Naive thymus-derived CD4-positive, alpha-beta T cell (primary cell): Measurements from ENCODE around the gene FAM117B. TPM values are rescaled to one million over a fixed set of nuclear protein-coding genes. Genes with fewer than 3 reads are reported as not detected.

ENCODE experiments used
- ATAC-seq: fragments of 150-1000 bp; cut with Tn5 transposase; 2 replicates; pipeline ENCODE4 v1.10.0; 2021; ENCODE audit warnings: mild to moderate bottlenecking, moderate library complexity
- CTCF ChIA-PET: fragments of 350-600 bp; sonication (Branson Sonifier 250); formaldehyde crosslinking; loops from one replicate; lab custom pipeline; 2021; ENCODE audit warnings: antibody characterized with exemption; lab: Charles Lee
- POLR2A ChIA-PET: fragments of 350-600 bp; sonication (Branson Sonifier 250); formaldehyde crosslinking; loops from one replicate; lab custom pipeline; 2021; ENCODE audit warnings: antibody characterized with exemption, inconsistent platforms; lab: Charles Lee
- DNase-seq, 9 donors: peaks; one replicate each; pipeline versions ENCODE4 v3.0.0 to v3.0.0-alpha.2; 2020 to 2022; ENCODE audit warnings: mixed read lengths in 1 of 9
- H3K27ac ChIP-seq: one replicate; pipeline ENCODE4 v1.7.0; 2013; ENCODE audit warnings: mild to moderate bottlenecking, low read depth, low read length, moderate library complexity
- H3K27me3 ChIP-seq, 2 donors: one replicate each; pipeline ENCODE4 v1.7.0; 2013; ENCODE audit warnings: low read length in 2 of 2, mild to moderate bottlenecking in 2 of 2, moderate library complexity in 2 of 2; ENCODE audit not compliant: control insufficient read depth in 2 of 2, insufficient read depth in 2 of 2
- H3K36me3 ChIP-seq, 3 experiments: 1 replicate in 2 of 3; 2 replicates in 1 of 3; pipeline ENCODE4 v1.7.0; 2013; ENCODE audit warnings: low read length in 3 of 3, mild to moderate bottlenecking in 3 of 3, moderate library complexity in 1 of 3; ENCODE audit not compliant: insufficient read depth in 3 of 3, control insufficient read depth in 2 of 3
- H3K4me1 ChIP-seq, 2 donors: one replicate each; pipeline ENCODE4 v1.7.0; 2013; ENCODE audit warnings: low read length in 2 of 2, mild to moderate bottlenecking in 2 of 2, moderate library complexity in 1 of 2; ENCODE audit not compliant: control insufficient read depth in 2 of 2, insufficient read depth in 2 of 2
- H3K4me3 ChIP-seq: 2 replicates; pipeline ENCODE4 v1.7.0; 2013; ENCODE audit warnings: mild to moderate bottlenecking, low read length
- H3K9me3 ChIP-seq, 3 experiments: 1 replicate in 2 of 3; 2 replicates in 1 of 3; pipeline ENCODE4 v1.7.0; 2013; ENCODE audit warnings: low read length in 3 of 3; ENCODE audit not compliant: control insufficient read depth in 2 of 3
- H3K27ac Mint-ChIP-seq, 9 donors: one replicate each; pipeline ENCODE4 v1.8.0; 2020 to 2022; ENCODE audit warnings: mixed read lengths in 9 of 9, mild to moderate bottlenecking in 8 of 9, moderate library complexity in 5 of 9, inconsistent platforms in 2 of 9
- H3K27me3 Mint-ChIP-seq, 5 donors: one replicate each; pipeline ENCODE4 v1.8.0; 2021 to 2022; ENCODE audit warnings: mixed read lengths in 5 of 5, mild to moderate bottlenecking in 1 of 5
- H3K36me3 Mint-ChIP-seq, 5 donors: one replicate each; pipeline ENCODE4 v1.8.0; 2020 to 2022; ENCODE audit warnings: mixed read lengths in 5 of 5, mild to moderate bottlenecking in 3 of 5, inconsistent platforms in 1 of 5
- H3K4me1 Mint-ChIP-seq, 7 donors: one replicate each; pipeline ENCODE4 v1.8.0; 2020 to 2022; ENCODE audit warnings: mixed read lengths in 7 of 7, mild to moderate bottlenecking in 3 of 7, inconsistent platforms in 1 of 7
- H3K4me3 Mint-ChIP-seq, 10 donors: one replicate each; pipeline ENCODE4 v1.8.0; 2020 to 2022; ENCODE audit warnings: mild to moderate bottlenecking in 10 of 10, mixed read lengths in 10 of 10, moderate library complexity in 6 of 10, inconsistent platforms in 2 of 10
- H3K9me3 Mint-ChIP-seq, 11 donors: one replicate each; pipeline ENCODE4 v1.8.0; 2020 to 2022; ENCODE audit warnings: mixed read lengths in 11 of 11, mild to moderate bottlenecking in 4 of 11, inconsistent platforms in 1 of 11, moderate library complexity in 1 of 11
- intact Hi-C, 2 donors: fragments of 100-400 bp; cut with micrococcal nuclease; formaldehyde crosslinking; loops; one replicate each; pipeline ENCODE4 v1.15.1; 2023
- polyA plus RNA-seq, 2 donors: library from polyadenylated mRNA; unstranded; fragments of 300-500 nt; fragmentation: Illumina TruSeq; gene quantifications; one replicate each; pipeline ENCODE4 v1.2.3, GENCODE V29; 2021
- total RNA-seq, 6 experiments: library from RNA in 5 of 6; stranded (reverse) in 5 of 6; gene quantifications; 1 replicate in 5 of 6; 2 replicates in 1 of 6; pipeline ENCODE4 v1.2.3 and lab custom pipeline; 2021 to 2026

Gene FAM117B
- total and polyA plus RNA-seq, 7 experiments from 2014 or later, result 12.8 to 57.9 (median 46.5) TPM

DNA sequence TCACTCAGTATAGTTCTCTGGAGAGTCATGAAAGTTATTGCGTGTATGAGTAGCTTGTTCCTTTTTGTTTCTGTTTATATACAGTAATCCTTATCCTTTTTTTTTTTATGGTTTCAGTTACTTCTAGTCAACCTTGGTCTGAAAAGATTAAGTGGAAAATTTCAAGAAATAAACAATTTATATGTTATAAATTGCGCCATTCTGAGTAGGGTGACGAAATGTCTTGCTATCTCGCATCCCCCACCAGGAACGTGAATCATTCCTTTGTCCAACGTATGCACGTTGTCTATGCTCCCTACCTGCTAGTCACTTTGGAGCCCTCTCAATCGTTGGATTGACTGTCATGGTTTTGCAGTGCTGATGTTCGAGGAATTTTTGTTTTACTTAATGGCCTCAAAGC is 60.4 kb downstream of the FAM117B start:
- Histone ChIP-seq H3K4me3 (no peak overlapping the region), H3K36me3 (peaks cover 0 to 20% (median 6%) of the 10 kb centered on the region in 3 experiments), H3K9me3 (no peaks in the 10 kb centered on the region), H3K27me3 (no peaks in the 10 kb centered on the region), H3K4me1 (peaks cover 0 to 9% of the 10 kb centered on the region in 2 donors), H3K27ac (no peak overlapping the region)
- Mint-ChIP-seq H3K4me3 (no peak overlapping the region), H3K27ac (peak overlapping the region in 6 of 9 donors; percentile 4 to 69 (median 24)), H3K4me1 (peaks cover 13 to 77% (median 67%) of the 10 kb centered on the region in 7 donors), H3K36me3 (peaks cover 0 to 30% (median 22%) of the 10 kb centered on the region in 5 donors), H3K9me3 (peaks cover 0 to 2% (median 0%) of the 10 kb centered on the region in 11 donors), H3K27me3 (no peaks in the 10 kb centered on the region)
- no peak for DNase-seq
- ChIA-PET CTCF (interaction anchor here (0.6 kb wide), 1 partner anchor 25 kb away, joined by 3 read pairs; no protein-coding TSS in a partner anchor), POLR2A (interaction anchor here (0.6 kb wide), 1 partner anchor 25 kb away, joined by 3 read pairs; no protein-coding TSS in a partner anchor)
- intact Hi-C loops, result no loop called here
- no peak for ATAC-seq

DNA sequence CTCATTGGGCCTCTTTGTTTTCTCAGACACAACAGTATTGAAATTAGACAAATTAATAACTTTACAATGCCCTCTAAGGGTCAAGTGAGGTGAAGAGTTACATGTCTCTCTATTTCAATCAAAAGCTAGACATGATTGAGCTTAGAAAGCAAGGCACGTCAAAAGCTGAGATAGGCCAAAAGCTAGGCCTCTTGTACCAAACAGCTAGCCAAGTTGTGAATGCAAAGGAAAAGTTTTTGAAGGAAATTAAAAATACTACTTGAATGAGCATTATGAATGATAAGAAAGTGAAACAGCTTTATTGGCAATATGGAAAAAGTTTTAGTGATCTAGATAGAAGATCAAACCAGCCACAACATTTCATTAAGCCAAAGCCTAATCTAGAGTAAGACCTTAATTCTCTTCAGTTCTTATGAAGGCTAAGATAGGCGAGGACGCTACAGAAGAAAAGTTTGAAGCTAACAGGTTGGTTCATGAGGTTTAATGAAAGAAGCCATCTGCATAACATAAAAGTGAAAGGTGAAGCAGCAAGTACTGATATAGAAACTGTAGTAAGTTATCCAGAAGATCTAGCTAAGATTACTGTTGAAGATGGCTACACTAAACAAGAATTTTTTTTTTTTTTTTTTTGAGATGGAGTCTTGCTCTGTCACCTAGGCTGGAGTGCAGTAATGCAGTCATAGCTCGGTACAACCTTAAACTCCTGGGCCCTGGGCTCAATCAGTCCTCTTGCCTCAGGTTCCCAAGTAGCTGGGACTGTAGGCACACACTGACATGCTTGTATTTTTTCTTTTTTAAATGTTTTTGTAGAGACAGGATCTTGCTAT is 65.5 kb downstream of the FAM117B start:
- Histone ChIP-seq H3K4me3 (no peak overlapping the region), H3K9me3 (no peaks in the 10 kb centered on the region), H3K27ac (peak overlapping the region; percentile 27), H3K27me3 (no peaks in the 10 kb centered on the region), H3K4me1 (peaks cover 0 to 14% of the 10 kb centered on the region in 2 donors), H3K36me3 (peaks cover 0 to 20% (median 6%) of the 10 kb centered on the region in 3 experiments)
- peaks cover 0 to 38% (median 34%) of the 10 kb centered on the region in 5 donors for H3K36me3 Mint-ChIP-seq
- DNase-seq, result peak in 4 of 9 donors; percentile 11 to 33 (median 22)
- ATAC-seq, result peak; percentile 57
- ChIA-PET CTCF (interaction anchor here (1.1 to 1.3 kb wide), 2 partner anchors 101 to 112 kb away, joined by 3 to 6 read pairs; no protein-coding TSS in a partner anchor), POLR2A (interaction anchor here (0.6 to 1.5 kb wide), 9 partner anchors 17 to 1089 kb away, joined by 3 to 16 read pairs (median 3); partner anchors contain the start of gene FAM117B)
- intact Hi-C loops, result loop anchor here (1.0 to 2.0 kb wide), 2 partner anchors 65 to 112 kb away; partner anchors contain the start of gene FAM117B (in 1 of the 2)
- H3K4me1 Mint-ChIP-seq, result peaks cover 30 to 73% (median 65%) of the 10 kb centered on the region in 7 donors
- peaks cover 0 to 6% (median 0%) of the 10 kb centered on the region in 11 donors for H3K9me3 Mint-ChIP-seq
- peak overlapping the region; percentile 12 to 68 (median 54) for H3K4me3 Mint-ChIP-seq
- H3K27ac Mint-ChIP-seq, result peak overlapping the region; percentile 60 to 92 (median 83)
- no peaks in the 10 kb centered on the region for H3K27me3 Mint-ChIP-seq

GRCh38 chr2:202703091-202703490 is 68.3 kb downstream of the FAM117B start:
- peaks cover 36 to 77% (median 69%) of the 10 kb centered on the region in 7 donors for H3K4me1 Mint-ChIP-seq
- ChIA-PET CTCF (no interaction called here), POLR2A (no interaction called here)
- Histone ChIP-seq H3K36me3 (peaks cover 0 to 2% (median 0%) of the 10 kb centered on the region in 3 experiments), H3K27ac (no peak overlapping the region), H3K4me1 (peaks cover 0 to 14% of the 10 kb centered on the region in 2 donors), H3K4me3 (no peak overlapping the region), H3K9me3 (no peaks in the 10 kb centered on the region), H3K27me3 (no peaks in the 10 kb centered on the region)
- H3K4me3 Mint-ChIP-seq, result peak overlapping the region in 6 of 10 donors; percentile 6 to 56 (median 30)
- H3K36me3 Mint-ChIP-seq, result peaks cover under 1 to 29% (median 25%) of the 10 kb centered on the region in 5 donors
- DNase-seq, result no peak
- peak overlapping the region in 7 of 9 donors; percentile 1 to 70 (median 30) for H3K27ac Mint-ChIP-seq
- intact Hi-C loops, result no loop called here
- no peak for ATAC-seq
- H3K9me3 Mint-ChIP-seq, result peaks cover 0 to 7% (median 0%) of the 10 kb centered on the region in 11 donors
- H3K27me3 Mint-ChIP-seq, result no peaks in the 10 kb centered on the region

GRCh38 chr2:202704248-202704647 is 69.5 kb downstream of the FAM117B start:
- H3K4me3 ChIP-seq, result no peak overlapping the region
- DNase-seq (no peak), ATAC-seq (no peak)
- H3K4me3 Mint-ChIP-seq, result peak overlapping the region in 1 of 10 donors; percentile 44
- ChIA-PET CTCF (no interaction called here), POLR2A (interaction anchor here (0.6 kb wide), 1 partner anchor 56 kb away, joined by 3 read pairs; no protein-coding TSS in a partner anchor)
- H3K27me3 Mint-ChIP-seq, result no peaks in the 10 kb centered on the region
- peaks cover 0 to 14% of the 10 kb centered on the region in 2 donors for H3K4me1 ChIP-seq
- peaks cover 3 to 34% (median 30%) of the 10 kb centered on the region in 5 donors for H3K36me3 Mint-ChIP-seq
- no peaks in the 10 kb centered on the region for H3K9me3 ChIP-seq
- H3K27me3 ChIP-seq, result no peaks in the 10 kb centered on the region
- peaks cover 0 to 10% (median 0%) of the 10 kb centered on the region in 11 donors for H3K9me3 Mint-ChIP-seq
- peaks cover 36 to 81% (median 75%) of the 10 kb centered on the region in 7 donors for H3K4me1 Mint-ChIP-seq
- H3K36me3 ChIP-seq, result no peaks in the 10 kb centered on the region
- intact Hi-C loops, result loop anchor here in 1 of 2 donors (2.0 kb wide), 1 partner anchor 15 kb away; no protein-coding TSS in a partner anchor
- H3K27ac ChIP-seq, result no peak overlapping the region
- peak overlapping the region in 1 of 9 donors; percentile 70 for H3K27ac Mint-ChIP-seq

DNA sequence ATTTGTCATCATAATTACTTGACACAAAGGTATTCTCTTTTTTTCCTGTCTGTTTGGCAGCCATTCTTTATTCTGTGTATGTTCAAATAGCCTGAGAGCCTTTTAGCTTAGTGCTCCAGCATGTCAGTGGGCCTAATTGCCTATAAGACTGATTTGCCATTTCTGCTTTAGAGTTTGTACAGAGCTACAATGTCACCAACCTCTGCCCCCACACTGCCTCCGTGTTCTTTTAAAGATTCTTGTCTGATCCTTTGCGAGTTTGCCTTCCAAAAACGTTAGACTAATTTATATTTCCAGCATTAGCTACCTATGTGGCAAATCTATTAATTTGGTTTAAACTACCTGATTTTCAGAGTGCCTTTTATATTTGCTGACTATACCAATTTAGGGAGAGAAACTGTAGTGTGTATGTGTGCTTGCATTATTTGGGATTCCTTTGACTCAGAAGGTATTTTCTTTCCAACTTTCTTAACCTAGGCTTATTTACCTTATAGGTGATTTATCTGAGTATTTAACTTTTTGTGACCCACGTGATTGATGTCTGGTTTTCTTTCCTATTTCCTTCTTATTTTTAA is 70.8 kb downstream of the FAM117B start:
- no peak overlapping the region for H3K4me3 ChIP-seq
- POLR2A ChIA-PET, result interaction anchor here (1.0 kb wide), 1 partner anchor 70 kb away, joined by 5 read pairs; the partner anchor contains the start of gene FAM117B

More for the DNA sequence above, 70.8 kb downstream of the FAM117B start:
- H3K4me1 Mint-ChIP-seq, result peaks cover 29 to 81% (median 75%) of the 10 kb centered on the region in 7 donors
- Histone ChIP-seq H3K9me3 (no peaks in the 10 kb centered on the region), H3K27ac (no peak overlapping the region), H3K4me1 (peaks cover 0 to 14% of the 10 kb centered on the region in 2 donors), H3K36me3 (no peaks in the 10 kb centered on the region), H3K27me3 (no peaks in the 10 kb centered on the region)
- H3K4me3 Mint-ChIP-seq, result peak overlapping the region; percentile 1 to 75 (median 44)
- H3K9me3 Mint-ChIP-seq, result peaks cover 0 to 10% (median 0%) of the 10 kb centered on the region in 11 donors
- H3K27me3 Mint-ChIP-seq, result no peaks in the 10 kb centered on the region
- intact Hi-C loops, result loop anchor here in 1 of 2 donors (2.0 kb wide), 1 partner anchor 13 kb away; no protein-coding TSS in a partner anchor
- DNase-seq (no peak), ATAC-seq (no peak)
- H3K36me3 Mint-ChIP-seq, result peaks cover 3 to 40% (median 24%) of the 10 kb centered on the region in 5 donors
- CTCF ChIA-PET, result no interaction called here
- H3K27ac Mint-ChIP-seq, result peak overlapping the region; percentile 46 to 74 (median 70)
